HCT116 (cell line): ENCODE data around the gene EN2.

Source experiments
- CEBPB ChIP-seq: IDR thresholded peaks from 2 replicates; pipeline ENCODE4 v1.6.1; 2012; ENCODE audit warnings: low read depth
- EGR1 ChIP-seq: IDR thresholded peaks from 2 replicates; pipeline ENCODE4 v1.6.1; 2012; ENCODE audit warnings: low read depth
- MAX ChIP-seq: IDR thresholded peaks from 2 replicates; pipeline ENCODE4 v1.6.1; 2012
- POLR2A ChIP-seq: IDR thresholded peaks from 2 replicates; pipeline ENCODE4 v1.7.0; 2011; ENCODE audit warnings: borderline replicate concordance; ENCODE audit not compliant: insufficient read depth, insufficient read length; ENCODE audit errors: extremely low read depth
- TF ChIP-seq, protein P1 (sequence below), 3 experiments: fragments of 200-600 bp in 1 of 3; sonication (generic) in 1 of 3; IDR thresholded peaks in 2 of 3; conservative IDR thresholded peaks in 1 of 3; 2 replicates each; pipeline ENCODE4 v1.5.1; 2012 to 2017; ENCODE audit warnings: low read depth in 2 of 3, low read length in 2 of 3, antibody characterized with exemption in 1 of 3, borderline replicate concordance in 1 of 3, control low read depth in 1 of 3, mild to moderate bottlenecking in 1 of 3, mixed read lengths in 1 of 3, mixed run types in 1 of 3, moderate library complexity in 1 of 3; ENCODE audit not compliant: insufficient read depth in 1 of 3
- TF ChIP-seq, protein P2 (sequence below): IDR thresholded peaks from 2 replicates; pipeline ENCODE4 v1.6.1; 2012; ENCODE audit warnings: low read depth

- TF ChIP-seq, protein P1, sequence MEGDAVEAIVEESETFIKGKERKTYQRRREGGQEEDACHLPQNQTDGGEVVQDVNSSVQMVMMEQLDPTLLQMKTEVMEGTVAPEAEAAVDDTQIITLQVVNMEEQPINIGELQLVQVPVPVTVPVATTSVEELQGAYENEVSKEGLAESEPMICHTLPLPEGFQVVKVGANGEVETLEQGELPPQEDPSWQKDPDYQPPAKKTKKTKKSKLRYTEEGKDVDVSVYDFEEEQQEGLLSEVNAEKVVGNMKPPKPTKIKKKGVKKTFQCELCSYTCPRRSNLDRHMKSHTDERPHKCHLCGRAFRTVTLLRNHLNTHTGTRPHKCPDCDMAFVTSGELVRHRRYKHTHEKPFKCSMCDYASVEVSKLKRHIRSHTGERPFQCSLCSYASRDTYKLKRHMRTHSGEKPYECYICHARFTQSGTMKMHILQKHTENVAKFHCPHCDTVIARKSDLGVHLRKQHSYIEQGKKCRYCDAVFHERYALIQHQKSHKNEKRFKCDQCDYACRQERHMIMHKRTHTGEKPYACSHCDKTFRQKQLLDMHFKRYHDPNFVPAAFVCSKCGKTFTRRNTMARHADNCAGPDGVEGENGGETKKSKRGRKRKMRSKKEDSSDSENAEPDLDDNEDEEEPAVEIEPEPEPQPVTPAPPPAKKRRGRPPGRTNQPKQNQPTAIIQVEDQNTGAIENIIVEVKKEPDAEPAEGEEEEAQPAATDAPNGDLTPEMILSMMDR (IDR thresholded peaks at IDR 0.05 in 2 of 3, conservative IDR thresholded peaks at IDR 0.05 in 1 of 3; ENCODE audit: borderline replicate concordance in 1 of 3, insufficient read depth in 1 of 3, low read depth in 2 of 3, low read length in 2 of 3), result no peak
- no peak for TF ChIP-seq POLR2A
- TF ChIP-seq, protein P2, sequence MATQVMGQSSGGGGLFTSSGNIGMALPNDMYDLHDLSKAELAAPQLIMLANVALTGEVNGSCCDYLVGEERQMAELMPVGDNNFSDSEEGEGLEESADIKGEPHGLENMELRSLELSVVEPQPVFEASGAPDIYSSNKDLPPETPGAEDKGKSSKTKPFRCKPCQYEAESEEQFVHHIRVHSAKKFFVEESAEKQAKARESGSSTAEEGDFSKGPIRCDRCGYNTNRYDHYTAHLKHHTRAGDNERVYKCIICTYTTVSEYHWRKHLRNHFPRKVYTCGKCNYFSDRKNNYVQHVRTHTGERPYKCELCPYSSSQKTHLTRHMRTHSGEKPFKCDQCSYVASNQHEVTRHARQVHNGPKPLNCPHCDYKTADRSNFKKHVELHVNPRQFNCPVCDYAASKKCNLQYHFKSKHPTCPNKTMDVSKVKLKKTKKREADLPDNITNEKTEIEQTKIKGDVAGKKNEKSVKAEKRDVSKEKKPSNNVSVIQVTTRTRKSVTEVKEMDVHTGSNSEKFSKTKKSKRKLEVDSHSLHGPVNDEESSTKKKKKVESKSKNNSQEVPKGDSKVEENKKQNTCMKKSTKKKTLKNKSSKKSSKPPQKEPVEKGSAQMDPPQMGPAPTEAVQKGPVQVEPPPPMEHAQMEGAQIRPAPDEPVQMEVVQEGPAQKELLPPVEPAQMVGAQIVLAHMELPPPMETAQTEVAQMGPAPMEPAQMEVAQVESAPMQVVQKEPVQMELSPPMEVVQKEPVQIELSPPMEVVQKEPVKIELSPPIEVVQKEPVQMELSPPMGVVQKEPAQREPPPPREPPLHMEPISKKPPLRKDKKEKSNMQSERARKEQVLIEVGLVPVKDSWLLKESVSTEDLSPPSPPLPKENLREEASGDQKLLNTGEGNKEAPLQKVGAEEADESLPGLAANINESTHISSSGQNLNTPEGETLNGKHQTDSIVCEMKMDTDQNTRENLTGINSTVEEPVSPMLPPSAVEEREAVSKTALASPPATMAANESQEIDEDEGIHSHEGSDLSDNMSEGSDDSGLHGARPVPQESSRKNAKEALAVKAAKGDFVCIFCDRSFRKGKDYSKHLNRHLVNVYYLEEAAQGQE, result no peak
- TF ChIP-seq MAX, result no peak
- no peak for TF ChIP-seq CEBPB
- TF ChIP-seq EGR1, result no peak
These were observed 1.2 kb downstream of the EN2 start for GRCh38 chr7:155458878-155459699.
